GM12891 (cell line): ENCODE measurements around the gene PRODH2.

Experiments used
- POLR2A ChIP-seq: IDR thresholded peaks from 2 replicates; pipeline ENCODE4 v1.6.1; 2011; ENCODE audit warnings: low read depth, low read length, control low read depth
- POLR2AphosphoS5 ChIP-seq: IDR thresholded peaks from 2 replicates; pipeline ENCODE4 v1.6.1; 2011; ENCODE audit warnings: low read depth, low read length, control low read depth
- TAF1 ChIP-seq: IDR thresholded peaks from 2 replicates; pipeline ENCODE4 v1.6.1; 2011; ENCODE audit warnings: low read depth, low read length, control low read depth

- no peak for TF ChIP-seq TAF1
- TF ChIP-seq POLR2AphosphoS5 = no peak
- no peak for TF ChIP-seq POLR2A
Observed at GRCh38 chr19:35786299-35787160, 26.1 kb downstream of the PRODH2 start.
